ENCODE data around the gene CTR9.

GRCh38 chr11:10808553-10809372 is 57.7 kb downstream of the CTR9 start, which contains the start of gene EIF4G2:
- TF ChIP-seq, protein P1, sequence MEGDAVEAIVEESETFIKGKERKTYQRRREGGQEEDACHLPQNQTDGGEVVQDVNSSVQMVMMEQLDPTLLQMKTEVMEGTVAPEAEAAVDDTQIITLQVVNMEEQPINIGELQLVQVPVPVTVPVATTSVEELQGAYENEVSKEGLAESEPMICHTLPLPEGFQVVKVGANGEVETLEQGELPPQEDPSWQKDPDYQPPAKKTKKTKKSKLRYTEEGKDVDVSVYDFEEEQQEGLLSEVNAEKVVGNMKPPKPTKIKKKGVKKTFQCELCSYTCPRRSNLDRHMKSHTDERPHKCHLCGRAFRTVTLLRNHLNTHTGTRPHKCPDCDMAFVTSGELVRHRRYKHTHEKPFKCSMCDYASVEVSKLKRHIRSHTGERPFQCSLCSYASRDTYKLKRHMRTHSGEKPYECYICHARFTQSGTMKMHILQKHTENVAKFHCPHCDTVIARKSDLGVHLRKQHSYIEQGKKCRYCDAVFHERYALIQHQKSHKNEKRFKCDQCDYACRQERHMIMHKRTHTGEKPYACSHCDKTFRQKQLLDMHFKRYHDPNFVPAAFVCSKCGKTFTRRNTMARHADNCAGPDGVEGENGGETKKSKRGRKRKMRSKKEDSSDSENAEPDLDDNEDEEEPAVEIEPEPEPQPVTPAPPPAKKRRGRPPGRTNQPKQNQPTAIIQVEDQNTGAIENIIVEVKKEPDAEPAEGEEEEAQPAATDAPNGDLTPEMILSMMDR (IDR thresholded peaks at IDR 0.05; ENCODE audit: low read depth, low read length, missing input control): no peak
- peak in 1 of 2 donors; percentile 55 for TF ChIP-seq RXRA (IDR thresholded peaks at IDR 0.05)
- TF ChIP-seq JUND (IDR thresholded peaks at IDR 0.05): no peak
- peak; percentile 100 for TF ChIP-seq YY1 (IDR thresholded peaks at IDR 0.05)
- peak; percentile 99 for TF ChIP-seq EGR1 (IDR thresholded peaks at IDR 0.05; ENCODE audit: low read depth in 2 of 2)
- TF ChIP-seq SP1 (IDR thresholded peaks at IDR 0.05): peak; percentile 68
- peak; percentile 99 for TF ChIP-seq TAF1 (conservative IDR thresholded peaks at IDR 0.05)
- TF ChIP-seq, protein P2, sequence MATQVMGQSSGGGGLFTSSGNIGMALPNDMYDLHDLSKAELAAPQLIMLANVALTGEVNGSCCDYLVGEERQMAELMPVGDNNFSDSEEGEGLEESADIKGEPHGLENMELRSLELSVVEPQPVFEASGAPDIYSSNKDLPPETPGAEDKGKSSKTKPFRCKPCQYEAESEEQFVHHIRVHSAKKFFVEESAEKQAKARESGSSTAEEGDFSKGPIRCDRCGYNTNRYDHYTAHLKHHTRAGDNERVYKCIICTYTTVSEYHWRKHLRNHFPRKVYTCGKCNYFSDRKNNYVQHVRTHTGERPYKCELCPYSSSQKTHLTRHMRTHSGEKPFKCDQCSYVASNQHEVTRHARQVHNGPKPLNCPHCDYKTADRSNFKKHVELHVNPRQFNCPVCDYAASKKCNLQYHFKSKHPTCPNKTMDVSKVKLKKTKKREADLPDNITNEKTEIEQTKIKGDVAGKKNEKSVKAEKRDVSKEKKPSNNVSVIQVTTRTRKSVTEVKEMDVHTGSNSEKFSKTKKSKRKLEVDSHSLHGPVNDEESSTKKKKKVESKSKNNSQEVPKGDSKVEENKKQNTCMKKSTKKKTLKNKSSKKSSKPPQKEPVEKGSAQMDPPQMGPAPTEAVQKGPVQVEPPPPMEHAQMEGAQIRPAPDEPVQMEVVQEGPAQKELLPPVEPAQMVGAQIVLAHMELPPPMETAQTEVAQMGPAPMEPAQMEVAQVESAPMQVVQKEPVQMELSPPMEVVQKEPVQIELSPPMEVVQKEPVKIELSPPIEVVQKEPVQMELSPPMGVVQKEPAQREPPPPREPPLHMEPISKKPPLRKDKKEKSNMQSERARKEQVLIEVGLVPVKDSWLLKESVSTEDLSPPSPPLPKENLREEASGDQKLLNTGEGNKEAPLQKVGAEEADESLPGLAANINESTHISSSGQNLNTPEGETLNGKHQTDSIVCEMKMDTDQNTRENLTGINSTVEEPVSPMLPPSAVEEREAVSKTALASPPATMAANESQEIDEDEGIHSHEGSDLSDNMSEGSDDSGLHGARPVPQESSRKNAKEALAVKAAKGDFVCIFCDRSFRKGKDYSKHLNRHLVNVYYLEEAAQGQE (IDR thresholded peaks at IDR 0.05): peak; percentile 96
- no peak for TF ChIP-seq FOXA1 (IDR thresholded peaks at IDR 0.05)
- peak; percentile 24 for TF ChIP-seq ATF3 (IDR thresholded peaks at IDR 0.05)
- TF ChIP-seq RAD21 (IDR thresholded peaks at IDR 0.05): peak; percentile 17 to 18

Measured in liver (tissue), 3 donors.